GM12878 (cell line): ENCODE results near the gene FDX1. TPM values are rescaled to one million over a fixed set of nuclear protein-coding genes. Genes with fewer than 3 reads are reported as not detected.

Experiments used
- ATAC-seq: fragments of 200-7000 bp; cut with Tn5 transposase; 3 replicates; pipeline ENCODE4 v1.9.1; 2020; ENCODE audit warnings: mild to moderate bottlenecking, moderate library complexity
- BruUV-seq: library from RNA; stranded (reverse); fragments of 400-500 nt; replicated peaks from 2 replicates; lab custom pipeline; 2021; lab: Mats Ljungman, UMichigan
- CTCF ChIA-PET: fragments of 300-600 bp; sonication (Branson Sonifier 250); formaldehyde crosslinking; extraction: SDS; loops from one replicate; lab custom pipeline; 2021; ENCODE audit warnings: inconsistent platforms; lab: Yijun Ruan, JAX
- POLR2A ChIA-PET: fragments of 350-600 bp; formaldehyde crosslinking; extraction: SDS; loops from one replicate; lab custom pipeline; 2021; ENCODE audit warnings: inconsistent platforms; lab: Charles Lee
- RAD21 ChIA-PET: fragments of 300-600 bp; sonication (Branson Sonifier 250); formaldehyde crosslinking; loops from one replicate; lab custom pipeline; 2023; ENCODE audit warnings: antibody characterized with exemption; ENCODE audit not compliant: unreplicated experiment; lab: Charles Lee
- SMC1A ChIA-PET: fragments of 300-600 bp; sonication (Branson Sonifier 250); formaldehyde crosslinking; loops from one replicate; lab custom pipeline; 2023; ENCODE audit not compliant: unreplicated experiment, uncharacterized antibody; lab: Charles Lee
- DNase-seq: peaks from one replicate; pipeline ENCODE4 v3.0.0-alpha.2; 2011; ENCODE audit warnings: low read depth, low spot score
- FAIRE-seq: peaks from 3 replicates; lab custom pipeline; 2011; peaks lifted over from hg19 to GRCh38; lab: Jason Lieb, UNC
- H2AFZ ChIP-seq: 2 replicates; pipeline ENCODE4 v1.6.0; 2011; ENCODE audit warnings: low read depth, low read length, control low read depth; ENCODE audit not compliant: control insufficient read depth
- H3K27ac ChIP-seq: 2 replicates; pipeline ENCODE4 v1.5.1; 2011; ENCODE audit warnings: control low read depth; ENCODE audit not compliant: control insufficient read depth, insufficient read depth
- H3K27me3 ChIP-seq, 2 experiments: replicated peaks in 1 of 2; 2 replicates each; pipeline versions ENCODE4 v1.6.0 to v1.6.1; 2011; ENCODE audit warnings: low read length in 1 of 2; ENCODE audit not compliant: control insufficient read depth in 2 of 2, insufficient read depth in 2 of 2
- H3K36me3 ChIP-seq, 2 experiments: 2 replicates each; pipeline ENCODE4 v1.5.1; 2011; ENCODE audit warnings: low read length in 1 of 2; ENCODE audit not compliant: control insufficient read depth in 2 of 2, insufficient read depth in 2 of 2
- H3K4me1 ChIP-seq: 2 replicates; pipeline ENCODE4 v1.6.1; 2011; ENCODE audit warnings: mild to moderate bottlenecking, low read length, moderate library complexity, mixed read lengths; ENCODE audit not compliant: control insufficient read depth, insufficient read depth
- H3K4me2 ChIP-seq: 2 replicates; pipeline ENCODE4 v1.6.0; 2011; ENCODE audit warnings: control low read depth; ENCODE audit not compliant: control insufficient read depth, insufficient read depth
- H3K4me3 ChIP-seq: fragments of 200-600 bp; sonication (generic); 2 replicates; pipeline ENCODE4 v1.5.1; 2016
- H3K79me2 ChIP-seq: 2 replicates; pipeline ENCODE4 v1.6.0; 2011; ENCODE audit warnings: low read length; ENCODE audit not compliant: control insufficient read depth, insufficient read depth
- H3K9ac ChIP-seq: 2 replicates; pipeline ENCODE4 v1.8.0; 2011; ENCODE audit warnings: low read length, control low read depth, mixed read lengths; ENCODE audit not compliant: control insufficient read depth, insufficient read depth
- H3K9me3 ChIP-seq: replicated peaks from 3 replicates; pipeline ENCODE4 v1.5.1; 2011; ENCODE audit warnings: mild to moderate bottlenecking, low read length; ENCODE audit not compliant: control insufficient read depth, insufficient read depth
- H4K20me1 ChIP-seq: 2 replicates; pipeline ENCODE4 v1.6.0; 2011; ENCODE audit not compliant: control insufficient read depth, insufficient read depth
- BACH1 ChIP-seq: fragments of 450-650 bp; IDR thresholded peaks from 2 replicates; pipeline ENCODE4 v1.6.1; 2017; ENCODE audit warnings: mild to moderate bottlenecking, borderline replicate concordance
- CBX5 ChIP-seq: sonication (generic); IDR thresholded peaks from 2 replicates; pipeline ENCODE4 v1.6.1; 2016; ENCODE audit warnings: low read depth, moderate library complexity, mild to moderate bottlenecking, inconsistent platforms
- CREM ChIP-seq: IDR thresholded peaks from 2 replicates; pipeline ENCODE4 v1.6.1; 2014; ENCODE audit warnings: antibody characterized with exemption, low read depth
- CUX1 ChIP-seq: IDR thresholded peaks from 2 replicates; pipeline ENCODE4 v1.6.1; 2012; ENCODE audit warnings: improper control_type of control experiment, low read depth, low read length; ENCODE audit not compliant: insufficient replicate concordance
- HDAC2 ChIP-seq: fragments of 200-600 bp; sonication (generic); IDR thresholded peaks from 2 replicates; pipeline ENCODE4 v1.6.1; 2017
- NFYB ChIP-seq: IDR thresholded peaks from 2 replicates; pipeline ENCODE4 v1.6.1; 2011; ENCODE audit warnings: low read depth, mild to moderate bottlenecking, low read length, improper control_type of control experiment, moderate library complexity; ENCODE audit not compliant: insufficient read depth
- NR2F1 ChIP-seq: fragments of 450-650 bp; conservative IDR thresholded peaks from 2 replicates; pipeline ENCODE4 v1.6.1; 2017; ENCODE audit warnings: mild to moderate bottlenecking
- SIN3A ChIP-seq: IDR thresholded peaks from 2 replicates; pipeline ENCODE4 v1.6.1; 2012; ENCODE audit warnings: low read depth, low read length, improper control_type of control experiment
- TCF3 ChIP-seq: IDR thresholded peaks from 2 replicates; pipeline ENCODE4 v1.6.1; 2012; ENCODE audit warnings: low read depth, mild to moderate bottlenecking, low read length, borderline replicate concordance; ENCODE audit not compliant: insufficient read depth
- YBX1 ChIP-seq: fragments of 450-650 bp; IDR thresholded peaks from 2 replicates; pipeline ENCODE4 v1.6.1; 2016; ENCODE audit warnings: antibody characterized with exemption
- ZNF622 ChIP-seq: fragments of 450-650 bp; IDR thresholded peaks from 2 replicates; pipeline ENCODE4 v1.6.1; 2017; ENCODE audit warnings: mild to moderate bottlenecking, inconsistent platforms
- WGBS: methylation state at CpG from one replicate; pipeline ENCODE4 v1.1.6; 2016; ENCODE audit warnings: low lambda C conversion rate; ENCODE audit not compliant: insufficient replicate concordance, insufficient coverage; ENCODE audit errors: missing lambda C conversion rate; 5-methylcytosine and 5-hydroxymethylcytosine counted together
- in situ Hi-C: fragments of 300-500 bp; cut with MboI; formaldehyde crosslinking; loops from 9 replicates; pipeline ENCODE4 v1.14.3; 2018; ENCODE audit warnings: mixed read lengths
- intact Hi-C: fragments of 100-400 bp; cut with micrococcal nuclease; formaldehyde crosslinking; loops from one replicate; pipeline ENCODE4 v1.14.2; 2022; ENCODE audit not compliant: unreplicated experiment
- polyA plus RNA-seq, 11 experiments: library from polyadenylated mRNA; depleted of rRNA in 4 of 11; unstranded in 6 of 11; stranded (reverse) in 5 of 11; fragments of >200 nt; fragmentation: Nextera tagmentation in 4 of 11; fragmentation: Illumina TruSeq in 1 of 11; extraction: Ambion mirVana in 4 of 11; extraction: Trizol in 1 of 11; gene quantifications; 1 replicate in 1 of 11; 2 replicates in 10 of 11; pipeline versions ENCODE4 v1.2.1 to v1.2.3, GENCODE V29; 2011 to 2016; ENCODE audit warnings: inconsistent platforms in 2 of 11, missing spikeins in 2 of 11, low read depth in 1 of 11
- total RNA-seq, 4 experiments: library from RNA; depleted of rRNA in 3 of 4; stranded (reverse); fragments of >200 nt in 3 of 4; fragmentation: Illumina TruSeq in 1 of 4; extraction: Trizol in 1 of 4; gene quantifications; 2 replicates each; pipeline versions ENCODE4 v1.2.1 to v1.2.3, GENCODE V29; 2013 to 2021
- TF ChIP-seq, protein P1 (sequence below): fragments of 450-650 bp; IDR thresholded peaks from 2 replicates; pipeline ENCODE4 v1.6.1; 2017; ENCODE audit warnings: mild to moderate bottlenecking, moderate library complexity

The FDX1 gene
- total and polyA plus RNA-seq, 10 of the 15 experiments (the other 5 are each of a cell fraction or from before 2014, with no cell fraction given) = 3.9 to 20.3 (median 8.1) TPM

- no peak for TF ChIP-seq CUX1
- TF ChIP-seq CBX5 = no peak
- TF ChIP-seq TCF3 = no peak
These were observed 48.7 kb downstream of the FDX1 start (continued) for GRCh38 chr11:110478410-110478809.

DNA sequence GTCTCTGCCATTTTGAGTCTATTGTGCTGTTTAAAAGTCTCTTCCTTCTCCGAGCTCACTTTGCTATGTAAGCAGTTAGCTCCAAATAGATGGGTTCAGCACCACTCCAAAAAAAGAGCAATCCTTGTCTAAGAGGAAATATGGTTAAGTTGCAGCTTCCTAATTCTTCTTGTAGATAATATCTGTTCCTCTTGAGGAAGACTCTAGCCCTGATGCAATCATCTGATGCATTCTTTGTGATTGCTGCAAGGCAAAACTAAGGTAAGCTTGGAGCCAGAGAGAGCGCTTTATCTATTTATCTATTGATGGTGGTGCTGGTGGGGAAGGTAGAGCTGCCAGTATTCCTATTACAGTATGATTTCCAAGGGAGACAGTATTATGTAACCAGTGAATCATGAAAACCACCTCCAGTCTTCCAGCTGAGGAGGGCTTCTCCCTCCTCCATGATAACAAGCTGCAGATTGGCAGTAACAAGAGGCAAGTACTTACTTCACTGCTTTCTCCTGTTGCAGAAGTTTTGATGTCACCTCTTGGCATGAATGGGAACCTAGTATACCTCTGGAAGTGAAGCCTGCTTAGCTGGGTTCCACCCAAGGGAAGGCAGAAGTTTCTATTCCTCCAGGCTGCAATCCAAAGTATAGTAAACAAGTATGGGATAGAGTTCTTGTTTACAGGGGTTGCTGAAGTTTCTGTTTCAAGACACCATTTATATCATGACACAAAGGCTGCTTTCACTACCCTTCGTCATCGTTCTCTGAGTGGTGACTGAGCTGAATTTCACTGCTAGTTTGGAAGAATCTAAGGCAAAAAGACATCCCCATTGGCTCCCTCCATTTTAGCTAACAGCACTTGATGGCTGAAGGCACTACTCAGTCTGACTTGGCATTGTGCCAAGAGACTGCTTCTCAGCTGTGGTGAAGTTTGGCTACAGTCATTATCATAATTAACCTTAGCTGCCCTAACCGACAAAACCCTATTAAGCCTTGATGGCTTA lies 49.7 kb downstream of the FDX1 start:
- no peaks in the 10 kb centered on the region for H3K36me3 ChIP-seq
- H3K9ac ChIP-seq = no peak overlapping the region
- in situ Hi-C loops (no loop called here), intact Hi-C loops (no loop called here)
- no peaks in the 10 kb centered on the region; the same call in 1 of the 2 replicates for H4K20me1 ChIP-seq
- H3K9me3 ChIP-seq = no peaks in the 10 kb centered on the region
- FAIRE-seq (no peak), ATAC-seq (no peak), DNase-seq (no peak)
- 48% methylated on average over 5 of the region's 5 CpGs for WGBS
- no peak overlapping the region for H2AFZ ChIP-seq
- H3K4me3 ChIP-seq = no peak overlapping the region
- no peaks in the 10 kb centered on the region for H3K4me1 ChIP-seq
- H3K27me3 ChIP-seq = no peaks in the 10 kb centered on the region
- no peaks in the 10 kb centered on the region for H3K79me2 ChIP-seq
- no peak overlapping the region for H3K27ac ChIP-seq
- no TSS peak for BruUV-seq
- SMC1A ChIA-PET = interaction anchor here (1.2 to 1.3 kb wide), 2 partner anchors 22 to 750 kb away, joined by 3 to 4 read pairs; no protein-coding TSS in a partner anchor
- CTCF ChIA-PET = interaction anchor here (1.0 to 2.0 kb wide), 5 partner anchors 11 to 751 kb away, joined by 3 to 6 read pairs (median 5); no protein-coding TSS in a partner anchor
- POLR2A ChIA-PET = interaction anchor here (0.6 kb wide), 3 partner anchors 30 to 237 kb away, joined by 3 to 5 read pairs (median 3); no protein-coding TSS in a partner anchor
- RAD21 ChIA-PET = interaction anchor here (1.6 kb wide), 1 partner anchor 967 kb away, joined by 3 read pairs; no protein-coding TSS in a partner anchor
- H3K4me2 ChIP-seq = no peak overlapping the region
- TF ChIP-seq NFYB = no peak
- no peak for TF ChIP-seq ZNF622
- TF ChIP-seq BACH1 = no peak
- no peak for TF ChIP-seq YBX1
- TF ChIP-seq, protein P1, sequence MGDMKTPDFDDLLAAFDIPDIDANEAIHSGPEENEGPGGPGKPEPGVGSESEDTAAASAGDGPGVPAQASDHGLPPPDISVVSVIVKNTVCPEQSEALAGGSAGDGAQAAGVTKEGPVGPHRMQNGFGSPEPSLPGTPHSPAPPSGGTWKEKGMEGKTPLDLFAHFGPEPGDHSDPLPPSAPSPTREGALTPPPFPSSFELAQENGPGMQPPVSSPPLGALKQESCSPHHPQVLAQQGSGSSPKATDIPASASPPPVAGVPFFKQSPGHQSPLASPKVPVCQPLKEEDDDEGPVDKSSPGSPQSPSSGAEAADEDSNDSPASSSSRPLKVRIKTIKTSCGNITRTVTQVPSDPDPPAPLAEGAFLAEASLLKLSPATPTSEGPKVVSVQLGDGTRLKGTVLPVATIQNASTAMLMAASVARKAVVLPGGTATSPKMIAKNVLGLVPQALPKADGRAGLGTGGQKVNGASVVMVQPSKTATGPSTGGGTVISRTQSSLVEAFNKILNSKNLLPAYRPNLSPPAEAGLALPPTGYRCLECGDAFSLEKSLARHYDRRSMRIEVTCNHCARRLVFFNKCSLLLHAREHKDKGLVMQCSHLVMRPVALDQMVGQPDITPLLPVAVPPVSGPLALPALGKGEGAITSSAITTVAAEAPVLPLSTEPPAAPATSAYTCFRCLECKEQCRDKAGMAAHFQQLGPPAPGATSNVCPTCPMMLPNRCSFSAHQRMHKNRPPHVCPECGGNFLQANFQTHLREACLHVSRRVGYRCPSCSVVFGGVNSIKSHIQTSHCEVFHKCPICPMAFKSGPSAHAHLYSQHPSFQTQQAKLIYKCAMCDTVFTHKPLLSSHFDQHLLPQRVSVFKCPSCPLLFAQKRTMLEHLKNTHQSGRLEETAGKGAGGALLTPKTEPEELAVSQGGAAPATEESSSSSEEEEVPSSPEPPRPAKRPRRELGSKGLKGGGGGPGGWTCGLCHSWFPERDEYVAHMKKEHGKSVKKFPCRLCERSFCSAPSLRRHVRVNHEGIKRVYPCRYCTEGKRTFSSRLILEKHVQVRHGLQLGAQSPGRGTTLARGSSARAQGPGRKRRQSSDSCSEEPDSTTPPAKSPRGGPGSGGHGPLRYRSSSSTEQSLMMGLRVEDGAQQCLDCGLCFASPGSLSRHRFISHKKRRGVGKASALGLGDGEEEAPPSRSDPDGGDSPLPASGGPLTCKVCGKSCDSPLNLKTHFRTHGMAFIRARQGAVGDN = no peak
- TF ChIP-seq NR2F1 = no peak
- TF ChIP-seq HDAC2 = no peak
- no peak for TF ChIP-seq CREM
- no peak for TF ChIP-seq TCF3
- no peak for TF ChIP-seq SIN3A
